HG03439 (cell line): Measurements from ENCODE around the gene SYNGR2.

Source experiments
- ATAC-seq: cut with Tn5 transposase; IDR thresholded peaks from one replicate; pipeline ENCODE4 v1.9.1; 2021; ENCODE audit warnings: mild to moderate bottlenecking, moderate library complexity; ENCODE audit not compliant: unreplicated experiment

The SYNGR2 gene, protein sequence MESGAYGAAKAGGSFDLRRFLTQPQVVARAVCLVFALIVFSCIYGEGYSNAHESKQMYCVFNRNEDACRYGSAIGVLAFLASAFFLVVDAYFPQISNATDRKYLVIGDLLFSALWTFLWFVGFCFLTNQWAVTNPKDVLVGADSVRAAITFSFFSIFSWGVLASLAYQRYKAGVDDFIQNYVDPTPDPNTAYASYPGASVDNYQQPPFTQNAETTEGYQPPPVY

DNA sequence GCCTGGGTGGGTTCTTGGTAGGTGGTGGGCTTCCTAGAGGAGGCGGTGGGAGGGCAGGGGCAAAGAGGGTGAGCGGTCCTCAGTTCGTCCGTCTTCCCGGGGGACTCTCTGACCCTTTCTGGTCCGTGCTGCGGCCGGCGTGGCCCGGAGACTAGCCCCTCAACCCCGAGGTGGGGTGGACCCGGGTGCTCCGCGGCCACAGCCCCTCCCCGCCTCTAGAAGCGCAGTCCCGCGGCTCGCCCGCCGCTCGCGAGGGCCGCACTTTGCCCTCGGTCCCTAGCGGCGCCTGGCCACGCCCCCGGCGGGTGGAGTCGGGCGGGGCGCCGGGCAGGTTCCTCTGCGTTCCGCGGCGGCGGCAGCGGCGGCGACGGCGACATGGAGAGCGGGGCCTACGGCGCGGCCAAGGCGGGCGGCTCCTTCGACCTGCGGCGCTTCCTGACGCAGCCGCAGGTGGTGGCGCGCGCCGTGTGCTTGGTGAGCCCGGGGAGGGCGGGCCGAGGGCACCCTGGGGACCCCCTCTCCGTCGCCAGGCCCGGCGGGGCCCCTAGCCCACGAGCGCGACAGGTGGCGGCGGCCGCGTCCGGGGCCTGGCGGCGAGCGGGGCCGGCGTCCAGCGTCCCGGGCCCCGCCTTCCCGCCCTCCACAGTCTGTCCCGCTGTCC is at the start of gene SYNGR2:
Gene SYNGR2, plus strand, starts transcription at position 340 of the 661 bp plus-strand sequence. Its CDS starts 36 bp downstream, at position 376.
- peak; percentile 44 for ATAC-seq

- no peak for ATAC-seq
Measured at GRCh38 chr17:78118801-78119241, 49.6 kb upstream of the SYNGR2 start.

DNA sequence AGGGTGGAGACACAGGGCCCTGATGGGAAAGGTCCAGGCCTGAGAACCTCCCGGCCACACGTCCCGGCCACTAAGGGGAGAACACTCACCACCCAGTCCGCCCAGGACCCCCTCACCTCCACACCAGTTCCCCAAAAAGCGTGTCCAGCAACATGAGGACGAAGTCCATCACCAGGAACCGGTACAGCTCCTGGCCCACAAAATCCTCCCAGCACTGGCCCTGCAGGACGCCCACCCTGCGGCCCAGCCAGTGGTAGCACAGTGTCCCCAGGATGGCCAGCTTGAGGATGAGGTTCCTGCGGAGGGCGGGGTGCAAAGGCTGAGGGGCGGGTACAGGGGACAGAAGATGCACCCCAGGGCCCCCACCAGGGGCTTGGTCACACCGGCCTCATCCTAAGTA is 47.8 kb upstream of the SYNGR2 start:
- no peak for ATAC-seq

- ATAC-seq, result no peak
Measured at GRCh38 chr17:78120971-78121800, 47.2 kb upstream of the SYNGR2 start.

DNA sequence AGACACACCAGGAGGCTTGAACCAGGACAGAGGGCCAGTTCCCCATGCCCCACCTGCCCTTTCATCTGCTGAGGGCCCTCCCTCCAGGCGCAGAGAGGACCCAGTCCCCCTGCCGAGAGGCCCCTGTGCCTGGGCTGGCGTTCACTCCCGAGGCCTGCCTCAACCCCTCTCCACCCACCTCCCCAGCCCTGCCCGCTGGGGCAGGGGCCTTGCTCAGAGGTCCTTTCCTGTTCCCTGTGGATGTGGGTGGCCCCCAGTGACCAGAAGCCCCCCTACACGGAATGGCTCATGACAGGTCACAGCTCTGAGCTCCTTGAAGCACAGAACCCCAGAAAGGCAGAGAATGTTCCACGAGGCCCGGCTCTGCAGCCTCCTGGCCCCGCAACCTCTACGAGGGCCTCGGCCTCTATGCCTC is 46.6 kb upstream of the SYNGR2 start:
- ATAC-seq, result no peak

DNA sequence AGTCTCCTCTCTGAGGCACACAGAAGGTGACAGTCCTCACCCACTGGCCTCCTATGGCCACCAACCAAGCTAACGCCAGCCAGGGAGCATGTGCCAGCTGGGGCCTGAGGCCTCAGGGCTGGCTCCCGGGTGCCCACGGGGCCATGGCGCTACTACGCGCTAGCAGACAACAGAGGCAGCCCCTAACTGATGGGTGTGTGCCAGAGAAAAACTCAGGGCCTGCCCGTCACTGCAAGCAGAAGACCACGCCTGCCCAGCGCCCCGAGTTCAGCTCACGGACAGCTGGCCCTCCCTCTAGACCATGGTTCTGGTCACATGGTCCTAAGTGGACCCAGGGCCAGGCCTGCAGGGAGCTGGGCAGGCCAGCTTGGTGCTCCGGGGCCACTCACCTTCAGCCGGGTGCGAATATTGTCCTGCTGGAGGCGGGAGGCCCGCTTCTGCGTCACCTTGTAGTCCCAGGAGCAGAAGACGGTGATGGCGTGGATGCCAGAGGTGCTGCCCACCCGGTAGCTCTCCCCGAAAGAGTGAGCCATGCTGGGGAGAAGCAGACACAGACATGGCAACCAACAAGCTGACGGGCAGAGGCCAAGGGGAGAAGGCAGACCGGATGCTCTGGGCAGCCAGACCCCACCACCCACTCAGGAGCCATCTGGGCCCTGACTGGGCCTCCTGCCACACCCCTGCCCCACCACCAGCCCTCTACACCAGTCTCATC is 46.0 kb upstream of the SYNGR2 start:
- ATAC-seq, result no peak

GRCh38 chr17:78122931-78123249 is 45.5 kb upstream of the SYNGR2 start:
- ATAC-seq, result no peak

GRCh38 chr17:78123258-78123929 is 45.0 kb upstream of the SYNGR2 start:
- ATAC-seq, result no peak

- ATAC-seq, result no peak
Measured at GRCh38 chr17:78124081-78124835, 44.1 kb upstream of the SYNGR2 start.

GRCh38 chr17:78124836-78125137 is 43.6 kb upstream of the SYNGR2 start:
- no peak for ATAC-seq

GRCh38 chr17:78125138-78125913 is 43.1 kb upstream of the SYNGR2 start:
- ATAC-seq, result no peak

DNA sequence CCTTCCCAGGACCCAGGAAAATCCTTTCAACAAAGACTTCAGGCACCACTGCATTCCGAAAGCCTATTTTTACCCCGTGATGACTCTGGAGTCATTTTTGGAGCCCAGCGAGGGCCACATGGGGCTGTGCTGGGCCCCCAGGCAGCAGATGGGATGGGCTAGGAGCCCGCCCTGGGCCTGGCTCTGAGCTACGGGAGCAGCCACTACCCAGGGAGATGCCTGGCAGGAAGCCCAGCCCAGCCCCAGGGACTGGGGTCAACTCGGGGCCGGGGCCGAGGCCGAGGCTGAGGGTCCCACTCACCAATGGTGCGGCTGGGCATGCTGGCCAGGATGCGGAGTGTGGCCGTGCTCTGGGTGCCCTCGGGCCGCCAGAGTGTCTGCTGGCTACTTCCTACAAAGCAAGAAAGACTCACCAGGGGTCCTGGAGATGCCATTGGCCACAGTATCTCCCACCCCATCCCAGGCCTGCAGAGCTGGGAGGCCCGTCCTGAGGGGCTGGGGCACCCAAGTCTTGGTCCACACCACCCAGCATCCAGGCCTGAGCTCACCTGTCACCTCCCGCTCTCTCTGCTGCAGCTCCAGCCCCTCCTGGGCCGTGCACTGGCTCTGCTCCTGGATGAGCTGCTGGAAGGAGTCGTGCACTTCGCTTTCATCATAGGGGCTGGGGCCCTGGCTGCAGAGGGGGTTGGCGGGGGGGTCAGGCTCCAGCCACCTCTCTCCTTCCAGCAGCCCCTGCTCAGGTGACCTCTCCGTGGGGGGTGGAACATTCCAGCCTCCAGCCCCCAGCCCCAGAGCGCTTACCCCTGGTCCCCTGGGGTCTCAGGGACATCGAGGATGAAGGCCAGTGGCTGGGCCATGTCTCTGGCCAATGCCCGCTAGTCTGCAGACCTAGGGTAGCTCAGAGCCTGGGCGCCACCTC is 42.1 kb upstream of the SYNGR2 start:
- no peak for ATAC-seq

GRCh38 chr17:78126895-78127238 is 41.5 kb upstream of the SYNGR2 start:
- ATAC-seq, result no peak

DNA sequence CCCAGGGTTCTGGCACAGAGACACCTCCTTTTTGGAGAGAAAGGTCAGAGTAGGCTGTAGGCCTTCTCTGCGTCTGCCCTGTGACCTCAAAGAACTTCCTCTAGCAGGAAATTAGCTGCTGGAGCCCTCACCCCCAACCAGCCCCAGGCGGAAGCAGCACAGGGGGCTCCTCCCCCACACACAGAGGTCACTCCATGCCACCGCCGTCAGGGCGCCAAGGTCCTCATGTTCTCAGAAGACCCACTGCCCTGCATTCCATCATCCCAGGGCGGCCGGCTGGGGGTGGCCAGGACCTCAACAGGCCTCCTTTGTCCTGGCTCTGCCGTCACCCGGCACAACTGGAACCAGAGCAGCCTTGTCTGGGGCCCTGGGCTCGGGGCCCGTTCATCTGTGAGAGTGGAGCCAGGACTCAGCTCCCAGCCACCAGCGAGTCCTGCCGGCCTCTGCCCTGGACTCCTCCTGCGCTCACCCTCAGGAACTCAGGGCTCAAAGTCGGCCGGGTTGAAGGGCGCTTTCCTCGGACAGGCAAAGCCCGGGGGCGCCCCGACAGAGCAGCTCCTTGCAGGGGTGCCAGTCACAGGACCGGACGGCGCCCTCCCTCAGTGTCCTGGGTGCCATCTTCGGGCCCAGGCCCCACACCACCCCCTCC is 41.0 kb upstream of the SYNGR2 start:
- no peak for ATAC-seq

- ATAC-seq, result no peak
Measured at GRCh38 chr17:78127888-78128550, 40.4 kb upstream of the SYNGR2 start.

DNA sequence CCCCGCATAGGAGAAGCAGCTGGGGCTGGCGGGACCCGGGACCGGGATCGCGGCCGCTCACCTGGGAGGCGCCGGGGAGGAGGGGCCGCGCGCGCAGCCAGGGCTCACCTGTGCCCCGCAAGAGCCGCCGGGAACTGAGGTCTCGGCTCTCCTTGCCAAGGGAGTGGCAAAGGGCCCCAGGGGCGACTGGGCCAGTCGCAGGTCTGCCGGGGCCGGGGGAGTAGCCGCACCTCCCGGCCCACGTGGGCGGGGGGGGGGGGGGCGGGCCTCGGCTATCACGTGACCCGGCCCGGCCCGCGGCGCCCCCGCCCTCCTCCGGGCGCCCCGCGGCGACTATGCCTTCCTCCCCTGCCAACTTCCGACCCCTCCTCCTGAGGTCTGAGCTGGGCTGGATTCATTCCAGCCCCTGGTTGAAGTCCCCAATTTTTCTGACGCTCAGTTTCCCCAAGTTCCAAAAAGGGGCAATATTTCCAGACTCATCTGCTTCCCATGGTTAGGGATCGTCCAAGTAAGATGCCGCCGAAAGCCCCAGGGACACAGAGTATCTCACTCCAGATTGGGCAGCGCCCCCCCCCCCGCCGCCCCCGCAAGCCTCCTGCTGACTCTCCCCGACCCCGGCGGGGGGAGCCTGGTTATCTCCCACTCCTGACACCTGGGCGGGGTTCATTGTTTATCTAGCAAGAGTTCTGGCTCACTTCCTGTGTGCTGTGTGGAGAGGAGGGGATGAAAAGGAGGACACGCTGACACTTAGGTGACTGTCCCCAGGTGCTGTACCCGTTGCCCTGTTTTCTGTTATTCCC is 39.6 kb upstream of the SYNGR2 start, which contains the start of gene TMC6:
Gene TMC6, minus strand, starts transcription at position 205 of the 800 bp plus-strand sequence. CDS start 1,923 bp downstream, outside the sequence.
- no peak for ATAC-seq
